MCF 10A (cell line): ENCODE measurements around the gene EYA3. TPM values are rescaled to one million over a fixed set of nuclear protein-coding genes. Genes with fewer than 3 reads are reported as not detected.
A peak's percentile ranks its signal among the peaks of the same experiment; 100 is the strongest.

Experiments used
- Bru-seq: library from RNA; stranded (reverse); fragments of 400-500 nt; gene quantifications from one replicate; lab custom pipeline; 2021; lab: Mats Ljungman, UMichigan
- BruChase-seq, 2 experiments: library from RNA; stranded (reverse); fragments of 400-500 nt; gene quantifications; one replicate each; lab custom pipeline; 2021; lab: Mats Ljungman, UMichigan
- BruUV-seq: library from RNA; stranded (reverse); fragments of 400-500 nt; replicated peaks from 2 replicates; lab custom pipeline; 2021; lab: Mats Ljungman, UMichigan
- CTCF ChIA-PET: fragments of 300-600 bp; sonication (Branson Sonifier 250); formaldehyde crosslinking; extraction: SDS; loops from one replicate; lab custom pipeline; 2021; ENCODE audit warnings: antibody characterized with exemption, inconsistent platforms; lab: Yijun Ruan, JAX
- POLR2A ChIA-PET: fragments of 300-600, 350-650 bp; sonication (Branson Sonifier 250); formaldehyde crosslinking; extraction: SDS; loops from one replicate; lab custom pipeline; 2020; ENCODE audit warnings: antibody characterized with exemption, inconsistent platforms; lab: Yijun Ruan, JAX
- DNase-seq: peaks from one replicate; pipeline ENCODE4 v3.0.0-alpha.2; 2018; ENCODE audit not compliant: unreplicated experiment
- H3K27ac Mint-ChIP-seq: one replicate; pipeline ENCODE4 v1.8.0; 2022; ENCODE audit warnings: mild to moderate bottlenecking, low read depth, mixed read lengths; ENCODE audit not compliant: unreplicated experiment
- H3K27me3 Mint-ChIP-seq: one replicate; pipeline ENCODE4 v1.8.0; 2022; ENCODE audit warnings: mixed read lengths; ENCODE audit not compliant: insufficient read depth, unreplicated experiment
- H3K36me3 Mint-ChIP-seq: one replicate; pipeline ENCODE4 v1.8.0; 2022; ENCODE audit warnings: mild to moderate bottlenecking, moderate library complexity, mixed read lengths; ENCODE audit not compliant: insufficient read depth, unreplicated experiment
- H3K4me1 Mint-ChIP-seq: one replicate; pipeline ENCODE4 v1.8.0; 2022; ENCODE audit warnings: mixed read lengths; ENCODE audit not compliant: insufficient read depth, unreplicated experiment
- H3K4me3 Mint-ChIP-seq: one replicate; pipeline ENCODE4 v1.8.0; 2022; ENCODE audit warnings: mild to moderate bottlenecking, moderate library complexity, mixed read lengths; ENCODE audit not compliant: unreplicated experiment
- H3K9me3 Mint-ChIP-seq: one replicate; pipeline ENCODE4 v1.8.0; 2022; ENCODE audit warnings: mixed read lengths; ENCODE audit not compliant: unreplicated experiment
- intact Hi-C: fragments of 100-400 bp; cut with micrococcal nuclease; formaldehyde crosslinking; loops from 2 replicates; pipeline ENCODE4 v1.14.1; 2022
- long read RNA-seq: library from polyadenylated mRNA; stranded (forward); transcript quantifications from one replicate; pipeline ENCODE4 v2.0.0, GENCODE V29; 2022
- total RNA-seq: library from RNA; stranded (reverse); gene quantifications from 2 replicates; pipeline ENCODE4 v1.2.3, GENCODE V29; 2022
- TF ChIP-seq, protein P1 (sequence below): fragments of 200-600 bp; IDR thresholded peaks from one replicate; pipeline ENCODE4 v1.8.0; 2022; ENCODE audit warnings: antibody characterized with exemption, mild to moderate bottlenecking; ENCODE audit not compliant: unreplicated experiment

The EYA3 gene, protein sequence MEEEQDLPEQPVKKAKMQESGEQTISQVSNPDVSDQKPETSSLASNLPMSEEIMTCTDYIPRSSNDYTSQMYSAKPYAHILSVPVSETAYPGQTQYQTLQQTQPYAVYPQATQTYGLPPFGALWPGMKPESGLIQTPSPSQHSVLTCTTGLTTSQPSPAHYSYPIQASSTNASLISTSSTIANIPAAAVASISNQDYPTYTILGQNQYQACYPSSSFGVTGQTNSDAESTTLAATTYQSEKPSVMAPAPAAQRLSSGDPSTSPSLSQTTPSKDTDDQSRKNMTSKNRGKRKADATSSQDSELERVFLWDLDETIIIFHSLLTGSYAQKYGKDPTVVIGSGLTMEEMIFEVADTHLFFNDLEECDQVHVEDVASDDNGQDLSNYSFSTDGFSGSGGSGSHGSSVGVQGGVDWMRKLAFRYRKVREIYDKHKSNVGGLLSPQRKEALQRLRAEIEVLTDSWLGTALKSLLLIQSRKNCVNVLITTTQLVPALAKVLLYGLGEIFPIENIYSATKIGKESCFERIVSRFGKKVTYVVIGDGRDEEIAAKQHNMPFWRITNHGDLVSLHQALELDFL
- total RNA-seq (13.3 and 14.4 TPM in 2 replicates), Bru-seq, nascent RNA (percentile 77 among the genes with signal in this experiment), BruChase-seq, experiment 1, labeled RNA remaining after a 6-hour chase (percentile 75 among the genes with signal in this experiment), BruChase-seq, experiment 2, labeled RNA remaining after a 2-hour chase (percentile 72 among the genes with signal in this experiment)
- long read RNA-seq, full-length matches to known transcripts, result 1 of 8 reads
- long read RNA-seq, partial matches to known transcripts, result 3 of 8 reads
- long read RNA-seq, other reads (novel, unspliced or antisense), result 4 of 8 reads

DNA sequence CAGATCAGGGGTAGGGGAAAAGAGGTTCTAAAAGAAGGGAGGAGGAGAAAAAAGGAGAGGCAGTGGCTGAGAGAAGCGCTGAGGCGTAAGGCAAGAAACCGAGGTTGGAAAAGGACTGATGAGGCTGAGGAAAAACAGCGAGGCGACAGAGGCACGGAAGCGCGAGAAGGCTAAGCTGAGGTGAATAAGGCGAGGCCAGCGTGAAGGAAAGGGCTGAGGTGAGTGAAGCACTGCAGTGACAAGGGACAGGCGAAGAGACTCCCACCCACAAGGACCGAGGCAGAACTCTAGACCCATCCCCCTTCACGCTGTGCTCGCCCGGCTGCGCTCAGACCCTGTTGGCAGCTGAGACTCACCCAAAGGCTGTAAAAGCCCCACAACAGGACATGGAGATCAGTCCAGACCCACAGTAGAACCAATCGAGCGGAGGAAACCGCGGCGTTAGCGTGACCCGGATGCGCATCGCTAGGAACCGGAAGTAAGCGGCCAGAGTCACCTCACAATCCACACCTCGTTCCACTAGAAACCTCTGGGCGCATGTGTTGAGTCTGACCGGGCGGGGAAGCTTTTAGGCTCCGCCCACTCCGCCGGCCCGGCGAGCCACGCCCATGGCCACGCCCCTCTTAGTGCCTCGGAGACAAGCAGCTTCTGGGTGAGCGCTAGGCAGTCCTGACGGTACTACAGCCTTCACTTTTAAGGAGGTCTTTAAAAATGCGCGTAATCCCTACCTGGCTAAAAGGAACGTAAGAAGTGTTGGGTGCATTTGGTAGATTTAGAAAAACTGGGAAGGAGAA lies at the start of gene EYA3:
Gene EYA3 (minus strand): TSS at position 443 of the 794 bp plus-strand sequence. CDS start 30,584 bp downstream, outside the sequence.
- no TSS peak for BruUV-seq
- POLR2A ChIA-PET, result interaction anchor here (0.6 to 4.8 kb wide), 43 partner anchors 8 to 421 kb away, joined by 3 to 78 read pairs (median 5); partner anchors contain the start of genes ATP5IF1, MED18 and STX12

DNA sequence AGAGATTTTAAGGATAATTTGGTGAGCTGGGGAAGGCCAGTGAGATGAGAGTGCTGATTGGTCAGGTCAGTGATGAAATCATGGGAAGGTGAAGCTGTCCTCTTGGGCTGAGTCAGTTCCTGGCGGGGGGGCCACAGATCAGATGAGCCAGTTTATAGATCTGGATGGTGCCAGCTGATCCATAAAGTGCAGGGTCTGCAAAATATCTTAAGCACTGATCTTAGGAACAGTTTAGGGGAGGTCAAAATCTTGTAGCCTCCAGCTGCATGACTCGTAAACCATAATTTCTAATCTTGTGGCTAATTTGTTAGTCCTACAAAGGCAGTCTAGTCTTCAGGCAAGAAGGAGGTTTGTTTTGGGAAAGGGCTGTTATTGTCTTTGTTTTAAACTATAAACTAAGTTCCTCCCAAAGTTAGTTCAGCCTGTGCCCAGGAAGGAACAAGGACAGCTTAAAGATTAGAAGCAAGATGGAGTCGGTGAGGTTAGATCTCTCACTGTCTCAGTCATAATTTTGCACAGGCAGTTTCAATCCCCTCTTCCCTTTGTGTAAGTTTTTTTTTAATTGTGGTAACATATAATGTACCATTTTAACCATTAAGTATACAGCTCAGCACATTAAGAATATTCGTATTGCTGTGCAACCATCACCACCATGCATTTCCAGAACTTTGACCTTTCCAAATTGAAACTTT lies 48.7 kb upstream of the EYA3 start:
- no peaks in the 10 kb centered on the region for H3K36me3 Mint-ChIP-seq
- intact Hi-C loops, result no loop called here
- no peaks in the 10 kb centered on the region for H3K9me3 Mint-ChIP-seq
- no peak overlapping the region for H3K27ac Mint-ChIP-seq
- TF ChIP-seq, protein P1, sequence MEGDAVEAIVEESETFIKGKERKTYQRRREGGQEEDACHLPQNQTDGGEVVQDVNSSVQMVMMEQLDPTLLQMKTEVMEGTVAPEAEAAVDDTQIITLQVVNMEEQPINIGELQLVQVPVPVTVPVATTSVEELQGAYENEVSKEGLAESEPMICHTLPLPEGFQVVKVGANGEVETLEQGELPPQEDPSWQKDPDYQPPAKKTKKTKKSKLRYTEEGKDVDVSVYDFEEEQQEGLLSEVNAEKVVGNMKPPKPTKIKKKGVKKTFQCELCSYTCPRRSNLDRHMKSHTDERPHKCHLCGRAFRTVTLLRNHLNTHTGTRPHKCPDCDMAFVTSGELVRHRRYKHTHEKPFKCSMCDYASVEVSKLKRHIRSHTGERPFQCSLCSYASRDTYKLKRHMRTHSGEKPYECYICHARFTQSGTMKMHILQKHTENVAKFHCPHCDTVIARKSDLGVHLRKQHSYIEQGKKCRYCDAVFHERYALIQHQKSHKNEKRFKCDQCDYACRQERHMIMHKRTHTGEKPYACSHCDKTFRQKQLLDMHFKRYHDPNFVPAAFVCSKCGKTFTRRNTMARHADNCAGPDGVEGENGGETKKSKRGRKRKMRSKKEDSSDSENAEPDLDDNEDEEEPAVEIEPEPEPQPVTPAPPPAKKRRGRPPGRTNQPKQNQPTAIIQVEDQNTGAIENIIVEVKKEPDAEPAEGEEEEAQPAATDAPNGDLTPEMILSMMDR, result no peak
- no TSS peak for BruUV-seq
- H3K4me3 Mint-ChIP-seq, result no peak overlapping the region
- peak; percentile 47 for DNase-seq
- ChIA-PET CTCF (interaction anchor here (1.2 kb wide), 1 partner anchor 45 kb away, joined by 3 read pairs; no protein-coding TSS in a partner anchor), POLR2A (interaction anchor here (0.7 to 2.1 kb wide), 6 partner anchors 9 to 49 kb away, joined by 3 to 8 read pairs (median 3); partner anchors contain the start of gene EYA3)
- H3K27me3 Mint-ChIP-seq, result no peaks in the 10 kb centered on the region
- peaks cover 18% of the 10 kb centered on the region for H3K4me1 Mint-ChIP-seq

More for the DNA sequence above, at the start of gene EYA3:
- intact Hi-C loops, result loop anchor here (2.0 kb wide), 1 partner anchor 52 kb away; no protein-coding TSS in a partner anchor
- Mint-ChIP-seq H3K27ac (peak within 1 kb of the TSS; percentile 98), H3K27me3 (no peaks in the 10 kb centered on the region), H3K36me3 (peaks cover 5% of the 10 kb centered on the region), H3K9me3 (no peaks in the 10 kb centered on the region), H3K4me1 (peaks cover 26% of the 10 kb centered on the region), H3K4me3 (peak within 1 kb of the TSS; percentile 97)
- CTCF ChIA-PET, result interaction anchor here (0.6 to 10.1 kb wide), 6 partner anchors 8 to 122 kb away, joined by 3 to 123 read pairs (median 4); no protein-coding TSS in a partner anchor
- peak; percentile 98 for DNase-seq
- TF ChIP-seq, protein P1, result no peak

DNA sequence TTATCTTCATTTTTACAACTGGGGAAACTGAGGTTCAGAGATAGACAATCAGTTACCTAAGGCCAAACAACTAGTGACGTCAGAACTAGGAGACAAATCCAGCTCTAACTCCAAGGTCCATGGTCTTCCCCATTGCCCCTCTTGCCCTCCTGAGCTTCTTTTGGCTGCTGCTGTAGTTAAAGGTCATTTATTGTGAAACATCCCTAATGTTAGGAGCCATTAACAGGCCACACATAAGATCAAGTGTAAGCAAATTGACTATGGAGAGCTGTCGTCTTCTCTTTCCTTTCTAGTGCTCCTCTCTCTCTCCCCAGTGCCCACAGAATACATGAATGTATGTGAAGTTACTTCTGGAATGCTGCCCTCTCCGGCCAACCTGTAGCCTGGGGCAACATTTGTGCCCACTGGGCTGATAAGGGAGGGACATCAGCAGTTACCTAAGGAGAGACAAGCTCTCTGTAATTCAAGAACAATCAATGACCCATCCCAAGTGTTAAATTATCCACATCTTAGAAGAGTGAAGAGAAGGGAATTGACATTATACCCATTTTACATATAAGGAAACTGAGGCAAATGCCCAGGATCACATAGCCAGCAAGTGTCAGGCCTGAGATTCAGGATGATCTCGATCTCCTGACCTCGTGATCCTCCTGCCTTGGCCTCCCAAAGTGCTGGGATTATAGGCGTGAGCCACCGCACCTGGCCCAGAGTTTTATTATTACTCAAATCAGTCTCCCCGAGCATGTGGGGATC lies 47.9 kb upstream of the EYA3 start:
- no peak overlapping the region for H3K4me3 Mint-ChIP-seq
- POLR2A ChIA-PET, result interaction anchor here (0.7 to 2.1 kb wide), 11 partner anchors 10 to 73 kb away, joined by 3 to 8 read pairs (median 3); partner anchors contain the start of gene EYA3
- intact Hi-C loops, result no loop called here

More for the DNA sequence above, 47.9 kb upstream of the EYA3 start:
- Mint-ChIP-seq H3K27me3 (no peaks in the 10 kb centered on the region), H3K9me3 (no peaks in the 10 kb centered on the region), H3K36me3 (no peaks in the 10 kb centered on the region), H3K27ac (no peak overlapping the region), H3K4me1 (peaks cover 18% of the 10 kb centered on the region)
- BruUV-seq, result no TSS peak
- TF ChIP-seq, protein P1, result no peak
- no peak for DNase-seq
- CTCF ChIA-PET, result interaction anchor here (0.5 to 1.2 kb wide), 7 partner anchors 13 to 791 kb away, joined by 3 to 5 read pairs (median 3); no protein-coding TSS in a partner anchor
